ENCODE results near the gene MIR17HG.

MIR17HG gene

GRCh38 chr13:91400671-91401070 is 53.2 kb downstream of the MIR17HG start:
- H4K20me1 ChIP-seq (ENCODE audit: insufficient read depth, low read length), result no peaks in the 10 kb centered on the region
- no peaks in the 10 kb centered on the region for H3K36me3 ChIP-seq (replicated peaks; ENCODE audit: insufficient read depth, low read length)
- no peak overlapping the region for H2AFZ ChIP-seq (ENCODE audit: low read length)
- H3K4me2 ChIP-seq (ENCODE audit: low read depth, low read length), result no peak overlapping the region
- H3K9me3 ChIP-seq (replicated peaks; ENCODE audit: insufficient read depth, low read length), result no peaks in the 10 kb centered on the region
- H3K4me1 ChIP-seq (ENCODE audit: low read length), result no peaks in the 10 kb centered on the region
- H3K27ac ChIP-seq (ENCODE audit: low read length), result no peak overlapping the region
- no peak overlapping the region for H3K4me3 ChIP-seq (ENCODE audit: low read length)
- no peaks in the 10 kb centered on the region for H3K27me3 ChIP-seq (replicated peaks; ENCODE audit: insufficient read depth, low read length)
- TF ChIP-seq CTCF (IDR thresholded peaks at IDR 0.05; ENCODE audit: low read length), result no peak
- no peak for TF ChIP-seq EZH2 (optimal IDR thresholded peaks at IDR 0.05; ENCODE audit: low read depth, low read length)
- no peak for TF ChIP-seq EZH2phosphoT487 (IDR thresholded peaks at IDR 0.05; ENCODE audit: low read length)
- DNase-seq, result no peak
- H3K79me2 ChIP-seq (ENCODE audit: low read length), result no peaks in the 10 kb centered on the region
- no peak overlapping the region for H3K9ac ChIP-seq (ENCODE audit: low read length)
- no peaks in the 10 kb centered on the region; the same call in 1 of the 2 replicates for H3F3A ChIP-seq (ENCODE audit: insufficient read depth, low read length)
- H3K9me2 ChIP-seq (replicated peaks; ENCODE audit: insufficient read depth, low read length), result no peaks in the 10 kb centered on the region

- Histone ChIP-seq H3K4me1 (ENCODE audit: low read length) (no peaks in the 10 kb centered on the region), H2AFZ (ENCODE audit: low read length) (no peak overlapping the region), H3K9ac (ENCODE audit: low read length) (no peak overlapping the region), H3K4me3 (ENCODE audit: low read length) (no peak overlapping the region), H3K9me3 (replicated peaks; ENCODE audit: insufficient read depth, low read length) (no peaks in the 10 kb centered on the region), H3K27me3 (replicated peaks; ENCODE audit: insufficient read depth, low read length) (no peaks in the 10 kb centered on the region), H4K20me1 (ENCODE audit: insufficient read depth, low read length) (no peaks in the 10 kb centered on the region), H3F3A (ENCODE audit: insufficient read depth, low read length) (no peaks in the 10 kb centered on the region; the same call in 1 of the 2 replicates), H3K36me3 (replicated peaks; ENCODE audit: insufficient read depth, low read length) (no peaks in the 10 kb centered on the region), H3K27ac (ENCODE audit: low read length) (no peak overlapping the region), H3K4me2 (ENCODE audit: low read depth, low read length) (no peak overlapping the region), H3K9me2 (replicated peaks; ENCODE audit: insufficient read depth, low read length) (no peaks in the 10 kb centered on the region), H3K79me2 (ENCODE audit: low read length) (no peaks in the 10 kb centered on the region)
- no peak for DNase-seq
- TF ChIP-seq EZH2 (optimal IDR thresholded peaks at IDR 0.05; ENCODE audit: low read depth, low read length) (no peak), EZH2phosphoT487 (IDR thresholded peaks at IDR 0.05; ENCODE audit: low read length) (no peak), CTCF (IDR thresholded peaks at IDR 0.05; ENCODE audit: low read length) (no peak)
These were observed 54.4 kb downstream of the MIR17HG start for GRCh38 chr13:91401920-91402319.
